SHP77 treated with DMSO at 0.1 percent for 48 hours (cell line): ENCODE measurements around the gene MAPK10.
"Not testable (repeated sequence)": the region's sequence is repeated elsewhere in the genome, so short reads cannot be mapped to it uniquely, and the experiment has no call there.

Source experiments
- DNase-seq: peaks from one replicate; lab custom pipeline; 2025; lab: John Stamatoyannopoulos, UW

MAPK10 gene

GRCh38 chr4:86338989-86339388, 20.9 kb downstream of the MAPK10 start:
- no peak for DNase-seq

- DNase-seq = no peak
Observed at GRCh38 chr4:86338521-86338920, 21.3 kb downstream of the MAPK10 start.

GRCh38 chr4:86334020-86334750, 25.7 kb downstream of the MAPK10 start:
- no peak for DNase-seq

GRCh38 chr4:86333236-86333635, 26.6 kb downstream of the MAPK10 start:
- no peak for DNase-seq

- DNase-seq = no peak
Observed at GRCh38 chr4:86330961-86331742, 28.7 kb downstream of the MAPK10 start.

- not testable (repeated sequence) for DNase-seq
Observed at GRCh38 chr4:86330411-86330810, 29.4 kb downstream of the MAPK10 start.

- no peak for DNase-seq
Observed at GRCh38 chr4:86329431-86329830, 30.4 kb downstream of the MAPK10 start.

- DNase-seq = no peak
Observed at GRCh38 chr4:86326400-86326799, 33.5 kb downstream of the MAPK10 start.

- DNase-seq = no peak
Observed at GRCh38 chr4:86319390-86319789, 40.5 kb downstream of the MAPK10 start.

GRCh38 chr4:86315579-86315978, 44.3 kb downstream of the MAPK10 start:
- DNase-seq = no peak

- no peak for DNase-seq
Observed at GRCh38 chr4:86313656-86314055, 46.2 kb downstream of the MAPK10 start.

GRCh38 chr4:86307432-86307831, 52.4 kb downstream of the MAPK10 start:
- DNase-seq = no peak

- DNase-seq = no peak
Observed at GRCh38 chr4:86306816-86307215, 53.0 kb downstream of the MAPK10 start.

- DNase-seq = no peak
Observed at GRCh38 chr4:86302830-86303229, 57.0 kb downstream of the MAPK10 start.

GRCh38 chr4:86302251-86302650, 57.6 kb downstream of the MAPK10 start:
- no peak for DNase-seq

GRCh38 chr4:86300516-86300915, 59.3 kb downstream of the MAPK10 start:
- no peak for DNase-seq

GRCh38 chr4:86296865-86297264, 63.0 kb downstream of the MAPK10 start:
- no peak for DNase-seq

GRCh38 chr4:86294883-86295282, 65.0 kb downstream of the MAPK10 start:
- no peak for DNase-seq

- DNase-seq = no peak
Observed at GRCh38 chr4:86291180-86291579, 68.7 kb downstream of the MAPK10 start.

GRCh38 chr4:86286726-86287125, 73.1 kb downstream of the MAPK10 start:
- DNase-seq = no peak

GRCh38 chr4:86283371-86283770, 76.5 kb downstream of the MAPK10 start:
- no peak for DNase-seq

- no peak for DNase-seq
Observed at GRCh38 chr4:86280246-86280645, 79.6 kb downstream of the MAPK10 start.

- DNase-seq = no peak
Observed at GRCh38 chr4:86279293-86279960, 80.4 kb downstream of the MAPK10 start.
